SK-N-SH (cell line): Measurements from ENCODE around the gene C8G. TPM values are rescaled to one million over a fixed set of nuclear protein-coding genes. Genes with fewer than 3 reads are reported as not detected.

ENCODE experiments used
- CTCF ChIA-PET: fragments of 300-600, 350-600 bp; formaldehyde crosslinking; extraction: SDS; loops from one replicate; lab custom pipeline; 2021; lab: Yijun Ruan, JAX
- POLR2A ChIA-PET: fragments of 350-600 bp; sonication (Branson Sonifier 250); formaldehyde crosslinking; extraction: SDS; loops from one replicate; lab custom pipeline; 2020; ENCODE audit warnings: antibody characterized with exemption, inconsistent platforms; lab: Yijun Ruan, JAX
- DNase-seq: peaks from one replicate; pipeline ENCODE4 v3.0.0; 2012
- H2AFZ ChIP-seq: fragments of 200-600 bp; sonication (generic); 2 replicates; pipeline ENCODE4 v1.8.1; 2016; ENCODE audit warnings: antibody characterized with exemption, mild to moderate bottlenecking, low read depth
- H3F3A ChIP-seq: fragments of 200-600 bp; sonication (generic); replicated peaks from 2 replicates; pipeline ENCODE3; 2016; ENCODE audit warnings: antibody characterized with exemption, mild to moderate bottlenecking; ENCODE audit not compliant: insufficient read depth
- H3K27ac ChIP-seq, 2 experiments: fragments of 200-500 bp in 1 of 2; fragments of 200-600 bp in 1 of 2; sonication (Bioruptor generic) in 1 of 2; sonication (generic), shearing (Covaris generic) in 1 of 2; 2 replicates each; pipeline versions ENCODE4 v1.5.1 to v1.6.1; 2014 to 2016; ENCODE audit warnings: low read depth in 2 of 2, inconsistent platforms in 1 of 2, low read length in 1 of 2, mild to moderate bottlenecking in 1 of 2, mixed read lengths in 1 of 2
- H3K27me3 ChIP-seq: fragments of 200-600 bp; sonication (generic), shearing (Covaris generic); 2 replicates; pipeline ENCODE4 v1.6.1; 2016; ENCODE audit warnings: mixed run types; ENCODE audit not compliant: insufficient read depth
- H3K36me3 ChIP-seq, 2 experiments: fragments of 200-500 bp in 1 of 2; fragments of 200-600 bp in 1 of 2; sonication (Bioruptor generic) in 1 of 2; sonication (generic) in 1 of 2; replicated peaks in 1 of 2; 2 replicates each; pipeline versions ENCODE3 to v1.5.1; 2014 to 2016; ENCODE audit warnings: low read length in 1 of 2, mild to moderate bottlenecking in 1 of 2; ENCODE audit not compliant: insufficient read depth in 2 of 2, control insufficient read depth in 1 of 2
- H3K4me1 ChIP-seq, 2 experiments: fragments of 200-500 bp in 1 of 2; fragments of 200-600 bp in 1 of 2; sonication (Bioruptor generic) in 1 of 2; sonication (generic), shearing (Covaris generic) in 1 of 2; 2 replicates each; pipeline versions ENCODE4 v1.5.1 to v1.6.1; 2014 to 2016; ENCODE audit warnings: low read depth in 1 of 2, low read length in 1 of 2, mixed run types in 1 of 2; ENCODE audit not compliant: insufficient read depth in 2 of 2, control insufficient read depth in 1 of 2
- H3K4me2 ChIP-seq: fragments of 200-600 bp; sonication (generic), shearing (Covaris generic); 2 replicates; pipeline ENCODE4 v1.6.1; 2017; ENCODE audit warnings: mixed run types
- H3K4me3 ChIP-seq, 2 experiments: fragments of 200-500 bp in 1 of 2; fragments of 200-600 bp in 1 of 2; sonication (Bioruptor generic) in 1 of 2; sonication (generic), shearing (Covaris generic) in 1 of 2; 2 replicates each; pipeline versions ENCODE4 v1.5.1 to v1.8.1; 2014 to 2016; ENCODE audit warnings: low read depth in 2 of 2, inconsistent platforms in 1 of 2, low read length in 1 of 2, mild to moderate bottlenecking in 1 of 2, mixed read lengths in 1 of 2, moderate library complexity in 1 of 2
- H3K79me2 ChIP-seq: fragments of 200-600 bp; sonication (generic); 2 replicates; pipeline ENCODE4 v1.8.1; 2017; ENCODE audit warnings: mild to moderate bottlenecking; ENCODE audit not compliant: insufficient read depth
- H3K9ac ChIP-seq: fragments of 200-600 bp; sonication (generic); 2 replicates; pipeline ENCODE4 v1.6.1; 2017; ENCODE audit warnings: mixed run types
- H3K9me2 ChIP-seq: fragments of 200-600 bp; sonication (generic); 2 replicates; pipeline ENCODE4 v1.6.1; 2017; ENCODE audit warnings: mixed run types
- H3K9me3 ChIP-seq: fragments of 200-600 bp; sonication (generic); 2 replicates; pipeline ENCODE4 v1.6.1; 2017; ENCODE audit warnings: mixed run types, mild to moderate bottlenecking, moderate library complexity
- H4K20me1 ChIP-seq: fragments of 200-600 bp; sonication (generic); 2 replicates; pipeline ENCODE4 v1.6.1; 2017; ENCODE audit warnings: mild to moderate bottlenecking, mixed run types; ENCODE audit not compliant: insufficient read depth
- CHD2 ChIP-seq: fragments of 150-350 bp; IDR thresholded peaks from 2 replicates; pipeline ENCODE4 v1.6.1; 2018; ENCODE audit warnings: low read length; ENCODE audit not compliant: partially characterized antibody
- FOXJ3 ChIP-seq: sonication (generic); formaldehyde crosslinking; IDR thresholded peaks from 2 replicates; pipeline ENCODE4 v1.5.1; 2020; ENCODE audit warnings: mild to moderate bottlenecking, missing genetic modification reagents
- GABPA ChIP-seq: IDR thresholded peaks from 2 replicates; pipeline ENCODE4 v1.4.0; 2012; ENCODE audit warnings: low read depth, mild to moderate bottlenecking
- GATA2 ChIP-seq: sonication (generic); formaldehyde crosslinking; IDR thresholded peaks from 2 replicates; pipeline ENCODE4 v1.5.0; 2020; ENCODE audit warnings: mild to moderate bottlenecking, missing genetic modification reagents
- NRF1 ChIP-seq: IDR thresholded peaks from 2 replicates; pipeline ENCODE4 v1.6.1; 2012; ENCODE audit warnings: low read depth, mild to moderate bottlenecking, low read length
- PBX3 ChIP-seq: IDR thresholded peaks from 2 replicates; pipeline ENCODE4; 2012
- RCOR1 ChIP-seq: fragments of 150-350 bp; IDR thresholded peaks from 2 replicates; pipeline ENCODE4 v1.6.1; 2017; ENCODE audit warnings: antibody characterized with exemption, low read length
- RXRA ChIP-seq: IDR thresholded peaks from 2 replicates; pipeline ENCODE4 v1.4.0; 2012; ENCODE audit warnings: low read depth, mild to moderate bottlenecking, borderline replicate concordance
- SIN3A ChIP-seq: IDR thresholded peaks from 2 replicates; pipeline ENCODE4 v1.6.1; 2012; ENCODE audit warnings: low read depth, mild to moderate bottlenecking, low read length, moderate library complexity, borderline replicate concordance
- USF2 ChIP-seq: fragments of 150-350 bp; IDR thresholded peaks from 2 replicates; pipeline ENCODE4 v1.6.1; 2017; ENCODE audit warnings: antibody characterized with exemption, low read length, low read depth, borderline replicate concordance
- ZBTB33 ChIP-seq: IDR thresholded peaks from 2 replicates; pipeline ENCODE4 v1.4.0; 2012; ENCODE audit warnings: low read depth, borderline replicate concordance
- WGBS: methylation state at CpG from one replicate; pipeline ENCODE4 v1.1.6; 2017; ENCODE audit warnings: low lambda C conversion rate; 5-methylcytosine and 5-hydroxymethylcytosine counted together
- polyA plus RNA-seq, 3 experiments: library from polyadenylated mRNA; depleted of rRNA; stranded (reverse); fragments of >200 nt; gene quantifications; 2 replicates each; pipeline ENCODE4 v1.2.3, GENCODE V29; 2012

C8G gene
- polyA plus RNA-seq, 1 of the 3 experiments (the other 2 are of a cell fraction), result 0.28 TPM

- H3K4me2 ChIP-seq, result no peak overlapping the region
- H3F3A ChIP-seq, result peaks cover 14% of the 10 kb centered on the region
- no peak overlapping the region for H3K27ac ChIP-seq
- H3K9ac ChIP-seq, result no peak overlapping the region
- H2AFZ ChIP-seq, result no peak overlapping the region
- H3K27me3 ChIP-seq, result no peaks in the 10 kb centered on the region
- ChIA-PET POLR2A (no interaction called here), CTCF (interaction anchor here (1.2 kb wide), 1 partner anchor 10 kb away, joined by 3 read pairs; no protein-coding TSS in a partner anchor)
- H3K9me2 ChIP-seq, result no peaks in the 10 kb centered on the region
- H4K20me1 ChIP-seq, result no peaks in the 10 kb centered on the region
- no peaks in the 10 kb centered on the region for H3K9me3 ChIP-seq
- H3K79me2 ChIP-seq, result peaks cover 4% of the 10 kb centered on the region
- no peaks in the 10 kb centered on the region for H3K4me1 ChIP-seq
- H3K4me3 ChIP-seq, result no peak overlapping the region
- TF ChIP-seq GABPA (no peak), SIN3A (no peak), RCOR1 (no peak), CHD2 (no peak), RXRA (no peak), PBX3 (no peak), ZBTB33 (no peak), FOXJ3 (CRISPR knock-in tag) (no peak), NRF1 (no peak), USF2 (no peak), GATA2 (no peak)
- no peak for DNase-seq
- WGBS, result 91% methylated on average over 8 of the region's 8 CpGs
- H3K36me3 ChIP-seq, result peaks cover 20 to 25% of the 10 kb centered on the region in 2 experiments
These were observed 8.3 kb upstream of the C8G start for GRCh38 chr9:136936645-136937170.

- WGBS, result 91% methylated on average over 11 of the region's 15 CpGs
- Histone ChIP-seq H3K9me2 (no peaks in the 10 kb centered on the region), H2AFZ (no peak overlapping the region), H3K9ac (no peak overlapping the region), H3K4me2 (no peak overlapping the region), H3K9me3 (no peaks in the 10 kb centered on the region), H4K20me1 (peaks cover under 1% of the 10 kb centered on the region; the same call in 1 of the 2 replicates), H3F3A (peaks cover 14% of the 10 kb centered on the region), H3K27me3 (no peaks in the 10 kb centered on the region), H3K27ac (no peak overlapping the region), H3K36me3 (peaks cover 16 to 32% of the 10 kb centered on the region in 2 experiments), H3K79me2 (peaks cover 10% of the 10 kb centered on the region), H3K4me1 (no peaks in the 10 kb centered on the region), H3K4me3 (no peak overlapping the region)
- CTCF ChIA-PET, result interaction anchor here (1.2 to 1.8 kb wide), 2 partner anchors 10 to 11 kb away, joined by 3 to 5 read pairs; no protein-coding TSS in a partner anchor
- TF ChIP-seq FOXJ3 (CRISPR knock-in tag), result no peak
- DNase-seq, result no peak
- POLR2A ChIA-PET, result no interaction called here
These were observed 7.6 kb upstream of the C8G start for GRCh38 chr9:136937186-136938001.
